Retina (tissue), 1 donor: ENCODE data around the gene ADAMTS8.

Source experiments
- DNase-seq: peaks from one replicate; pipeline ENCODE4 v3.0.0-alpha.2; 2016

ADAMTS8 gene

GRCh38 chr11:130418210-130418609 lies 10.2 kb downstream of the ADAMTS8 start:
- DNase-seq = no peak

- no peak for DNase-seq
These were observed 11.5 kb downstream of the ADAMTS8 start for GRCh38 chr11:130416906-130417305.

DNA sequence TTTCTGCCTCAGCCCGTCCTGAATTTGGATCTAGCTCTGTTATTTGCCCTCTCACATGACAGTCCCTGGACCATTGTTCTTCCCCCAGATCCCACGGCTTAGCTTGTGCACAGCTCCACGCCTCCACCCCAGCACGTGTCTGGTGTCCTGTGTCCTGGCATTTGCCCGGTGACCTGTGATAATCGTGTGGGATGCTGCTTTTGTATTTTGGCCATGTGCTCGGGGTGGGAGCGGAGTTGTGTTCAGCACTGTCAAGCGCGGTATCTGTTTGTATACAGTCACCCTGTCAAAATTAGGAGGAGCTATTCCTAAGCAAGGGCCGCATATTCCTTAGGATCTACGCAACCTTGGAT lies 11.9 kb downstream of the ADAMTS8 start:
- DNase-seq = peak; percentile 49

DNA sequence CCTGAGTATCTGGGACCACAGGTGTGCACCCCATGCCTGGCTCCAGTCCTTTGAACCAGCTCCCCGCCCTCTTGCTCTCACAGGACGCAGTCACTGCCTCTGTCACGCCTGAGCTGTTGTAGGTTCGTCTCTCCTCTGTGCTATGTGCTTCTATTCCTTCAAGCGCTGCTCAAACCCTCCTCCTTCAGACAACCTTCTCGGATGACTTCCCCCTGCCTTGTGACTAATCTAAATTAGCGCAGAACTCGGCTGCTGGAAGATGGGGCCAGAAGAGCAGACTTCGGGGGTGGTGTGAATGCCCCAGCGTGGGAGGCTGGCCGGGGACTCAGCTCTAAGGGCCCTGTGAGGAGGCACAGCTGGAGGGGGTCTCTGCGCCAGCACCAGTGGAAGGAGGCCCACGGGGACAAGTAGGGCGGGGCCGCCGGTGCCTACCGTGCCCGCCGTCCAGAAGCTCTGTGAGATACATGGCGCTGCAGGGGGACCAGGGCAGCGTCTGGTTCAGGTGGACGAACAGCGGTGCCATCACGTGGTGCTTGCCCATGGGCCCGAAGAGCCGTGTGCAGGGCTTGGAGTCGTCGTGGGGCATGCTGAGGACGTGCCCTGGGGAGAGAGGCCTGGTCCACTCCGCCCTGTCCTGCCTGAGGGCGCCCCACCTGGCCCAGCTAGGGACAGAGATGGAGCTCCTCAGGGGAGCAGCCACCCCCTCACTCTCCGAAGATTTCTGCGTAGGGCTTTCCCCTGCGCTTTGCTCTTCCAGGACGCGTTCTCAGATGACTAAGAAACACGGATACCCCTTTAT lies 12.5 kb downstream of the ADAMTS8 start:
- peak; percentile 28 for DNase-seq

DNA sequence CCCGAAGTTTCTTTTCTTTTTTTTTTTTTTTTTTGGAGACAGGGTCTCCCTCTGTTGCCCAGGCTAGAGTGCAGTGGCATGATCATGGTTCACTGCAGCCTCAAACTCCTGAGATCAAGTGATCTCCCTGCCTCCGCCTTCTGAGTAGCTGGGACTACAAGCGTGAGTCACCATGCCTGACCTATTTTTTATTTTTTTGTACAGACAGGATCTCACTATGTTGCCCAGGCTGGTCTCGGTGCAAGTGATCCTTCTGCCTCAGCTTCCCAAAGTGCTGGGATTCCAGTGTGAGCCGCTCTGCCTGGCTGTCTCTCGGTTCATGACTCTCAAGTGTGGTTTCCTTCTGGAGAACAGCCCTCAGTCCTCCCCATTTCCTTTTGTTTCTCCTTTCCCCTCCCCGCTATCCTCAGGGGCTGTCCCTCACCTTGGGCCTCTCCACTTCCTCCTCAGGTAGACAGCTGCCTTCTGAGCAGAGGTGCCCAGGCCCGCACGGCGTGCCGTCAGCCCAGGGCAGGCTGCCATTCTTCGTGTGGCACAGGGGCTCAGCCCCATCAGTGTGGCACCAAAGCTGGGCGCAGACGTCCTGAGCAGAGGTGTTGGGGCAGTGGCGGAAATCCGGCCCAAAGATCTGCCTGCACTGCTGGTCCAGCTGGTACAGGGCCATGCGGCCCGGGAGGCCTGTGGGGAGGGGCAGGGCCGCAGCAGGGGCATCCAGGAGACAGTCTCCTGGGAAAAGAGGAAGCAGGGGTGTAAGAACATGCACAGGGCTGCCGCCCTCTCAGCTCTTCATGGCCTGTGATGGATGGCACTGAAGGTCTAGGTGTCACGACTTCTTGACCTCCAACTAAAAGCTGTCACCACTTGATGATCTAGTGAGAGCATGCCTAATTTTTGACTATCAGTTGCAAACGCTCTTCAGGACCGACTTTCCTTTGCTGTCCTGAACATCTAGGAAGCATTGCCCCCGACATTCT lies 14.0 kb downstream of the ADAMTS8 start:
- DNase-seq = no peak

- DNase-seq = no peak
These were observed 14.9 kb downstream of the ADAMTS8 start for GRCh38 chr11:130413405-130414106.

DNA sequence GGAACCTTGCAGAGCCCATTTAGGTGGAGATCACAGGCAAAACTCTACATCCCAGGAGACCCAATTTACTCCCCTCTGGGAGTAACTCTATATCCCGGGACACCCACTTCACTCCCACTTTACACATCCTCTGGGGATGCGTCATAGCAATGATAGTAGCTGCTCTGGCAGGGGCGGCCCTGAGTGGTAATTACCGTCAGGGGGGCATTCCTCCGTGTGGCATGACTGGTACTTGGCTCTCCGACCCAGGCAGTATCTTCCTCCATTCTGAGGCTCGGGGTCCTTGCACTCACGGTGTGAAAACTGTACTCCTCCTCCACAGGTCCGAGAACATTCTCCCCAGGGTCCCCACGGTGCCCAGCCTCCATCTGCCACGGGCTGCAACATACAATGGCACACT lies 17.2 kb downstream of the ADAMTS8 start:
- no peak for DNase-seq

GRCh38 chr11:130409594-130410388 lies 18.6 kb downstream of the ADAMTS8 start:
- DNase-seq = no peak

GRCh38 chr11:130408901-130409300 lies 19.5 kb downstream of the ADAMTS8 start:
- DNase-seq = no peak

GRCh38 chr11:130408401-130408890 lies 20.0 kb downstream of the ADAMTS8 start:
- no peak for DNase-seq

GRCh38 chr11:130407978-130408377 lies 20.4 kb downstream of the ADAMTS8 start:
- DNase-seq = no peak

GRCh38 chr11:130405428-130405827 lies 23.0 kb downstream of the ADAMTS8 start:
- no peak for DNase-seq

DNA sequence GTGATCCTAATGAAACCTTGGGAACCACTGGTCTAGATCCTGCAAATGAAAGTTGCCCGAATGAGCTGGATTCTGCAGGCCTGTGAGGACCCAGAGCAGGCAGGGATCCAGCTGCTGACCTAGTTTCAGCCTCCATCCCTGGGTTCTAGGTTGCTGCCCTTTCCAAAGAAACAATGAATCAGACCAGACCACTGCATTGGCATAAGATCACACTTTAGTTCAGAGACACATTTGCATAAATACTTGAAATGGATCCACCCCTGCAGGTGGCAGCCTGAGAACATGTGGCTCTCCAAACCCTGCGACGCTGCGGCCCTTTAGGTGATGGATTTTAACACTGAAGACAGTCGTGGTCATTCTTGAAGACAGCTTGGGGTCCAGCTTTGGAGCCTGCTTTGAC lies 23.7 kb downstream of the ADAMTS8 start:
- DNase-seq = no peak

DNA sequence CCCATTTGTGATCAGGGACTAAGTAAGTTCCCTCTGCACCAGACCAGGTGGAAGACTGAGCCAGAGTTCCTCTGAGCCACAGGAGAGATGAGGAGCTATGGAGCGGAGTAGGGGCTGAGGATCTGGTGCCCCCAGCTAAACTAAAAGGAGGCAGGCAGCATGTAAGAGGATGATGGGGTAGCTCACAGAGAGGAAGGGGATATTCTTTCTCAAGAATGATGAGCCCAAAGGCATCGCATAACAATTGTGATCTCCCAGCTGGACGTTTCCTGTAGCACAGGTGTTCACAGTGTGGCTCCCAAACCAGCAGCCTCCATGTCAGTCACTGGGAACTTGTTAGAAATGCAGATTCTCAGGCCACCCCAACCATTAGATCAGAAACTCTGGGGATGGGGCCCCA lies 24.4 kb downstream of the ADAMTS8 start:
- no peak for DNase-seq

DNA sequence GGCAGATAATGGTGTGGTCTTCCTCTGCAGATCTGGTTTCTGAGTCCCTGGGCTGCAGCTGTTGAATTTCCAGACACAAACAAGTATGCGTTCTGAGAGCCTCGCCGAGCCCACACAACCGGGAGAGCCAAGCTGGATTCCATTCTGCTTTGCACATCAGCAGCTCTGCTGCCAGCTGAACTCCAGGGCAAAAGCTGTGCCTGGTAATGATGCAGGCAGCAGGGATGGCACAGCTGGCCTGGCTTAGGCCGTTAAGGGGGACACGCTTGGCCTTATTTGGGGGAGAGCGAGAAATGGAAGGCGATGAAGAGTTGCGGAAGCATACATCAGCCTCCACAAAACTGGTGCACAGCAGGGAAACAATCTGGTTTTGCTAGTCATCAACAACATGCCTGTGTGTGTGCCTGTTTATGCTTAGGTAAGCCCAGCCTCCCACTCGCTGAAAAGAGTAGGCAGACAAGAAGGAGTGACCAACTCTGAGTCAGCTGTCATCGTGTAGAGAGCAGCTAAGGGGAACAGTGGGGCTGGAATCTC lies 25.1 kb downstream of the ADAMTS8 start:
- DNase-seq = peak; percentile 49

DNA sequence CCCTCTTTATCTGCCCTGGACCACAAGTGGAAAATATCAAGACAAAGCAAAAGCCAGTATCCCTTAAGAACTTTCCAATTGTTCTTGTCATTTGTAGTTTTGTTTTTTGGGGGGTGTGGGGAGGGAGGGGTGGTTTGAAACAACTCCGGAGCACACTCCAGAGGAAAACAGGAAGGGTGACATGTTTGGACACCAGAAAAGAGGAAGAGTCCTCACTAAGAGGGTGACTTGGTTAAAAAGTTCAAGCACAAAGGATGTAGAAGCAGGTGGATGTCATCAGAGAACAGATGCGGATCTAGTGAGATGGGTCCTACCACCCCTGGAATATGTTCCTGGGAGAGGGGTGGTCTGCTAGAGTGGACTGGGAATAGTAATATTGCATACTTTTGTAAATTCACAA lies 25.8 kb downstream of the ADAMTS8 start:
- no peak for DNase-seq

DNA sequence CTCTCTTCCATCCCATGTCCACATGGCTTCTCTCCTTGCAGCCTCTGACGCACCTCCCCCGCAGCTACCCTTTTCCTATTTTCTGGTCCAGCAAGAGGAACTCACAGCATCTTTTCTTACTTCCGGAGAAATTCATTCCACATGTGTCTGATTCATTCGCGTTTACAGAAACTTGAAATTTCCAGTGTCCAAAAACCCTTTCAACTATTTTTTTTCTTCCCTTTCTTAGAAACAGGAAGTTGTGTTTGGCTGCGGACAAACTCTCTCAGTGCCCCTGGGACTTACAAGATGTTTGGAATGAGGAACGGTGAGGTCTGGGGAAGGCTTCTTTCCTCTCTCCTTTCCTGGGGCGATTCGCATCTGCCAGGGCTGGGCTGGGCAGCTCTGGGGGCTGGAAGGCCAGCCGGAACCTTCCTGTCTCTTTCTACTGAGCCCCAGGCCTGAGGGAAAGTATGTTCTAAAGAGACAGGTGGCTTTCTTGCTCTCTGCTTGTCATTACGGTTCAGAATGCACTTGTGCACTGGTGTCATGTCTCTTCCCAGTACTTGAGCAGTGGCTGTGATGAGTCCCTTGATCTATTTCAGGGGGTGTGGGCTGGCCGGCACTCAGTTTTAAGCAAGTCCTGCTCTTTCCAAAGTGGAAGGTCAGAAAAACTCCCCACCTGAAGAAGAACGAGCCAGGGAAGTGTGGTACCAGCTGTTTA lies 27.5 kb downstream of the ADAMTS8 start:
- DNase-seq = no peak

GRCh38 chr11:130399196-130399595 lies 29.2 kb downstream of the ADAMTS8 start:
- DNase-seq = no peak

- no peak for DNase-seq
These were observed 30.6 kb downstream of the ADAMTS8 start for GRCh38 chr11:130397780-130398179.

- DNase-seq = no peak
These were observed 31.4 kb downstream of the ADAMTS8 start for GRCh38 chr11:130396965-130397364.

DNA sequence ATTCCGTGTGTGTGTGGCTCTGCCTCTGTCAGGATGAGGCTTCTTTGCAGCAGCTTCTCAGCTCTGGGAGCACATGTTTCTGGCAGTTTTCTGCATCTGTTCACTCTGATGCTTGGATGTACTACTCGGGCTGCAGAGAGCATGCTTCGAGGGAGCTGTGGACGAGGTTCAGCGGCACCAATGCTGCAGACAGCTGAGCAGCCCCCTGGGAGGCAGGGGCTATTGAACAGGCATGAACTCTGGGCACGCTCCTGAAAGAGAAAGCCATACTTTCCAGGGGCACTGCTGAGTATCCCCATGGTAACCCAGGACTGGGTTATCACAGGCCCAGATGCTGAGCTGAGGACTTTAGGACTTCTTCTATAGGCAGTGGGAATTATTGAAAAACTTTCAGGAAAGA lies 33.8 kb downstream of the ADAMTS8 start:
- peak; percentile 39 for DNase-seq
